K562 (cell line): Measurements from ENCODE around the gene ZGLP1. TPM values are rescaled to one million over a fixed set of nuclear protein-coding genes. Genes with fewer than 3 reads are reported as not detected.

Source experiments
- HNRNPK ChIP-seq: fragments of 200-400 bp; formaldehyde crosslinking; IDR thresholded peaks from one replicate; pipeline ENCODE4 v1.6.1; 2018; ENCODE audit warnings: mild to moderate bottlenecking, low read depth, low read length; ENCODE audit not compliant: poor library complexity, severe bottlenecking
- KAT2B ChIP-seq: IDR thresholded peaks from one replicate; pipeline ENCODE4 v1.6.1; 2012; ENCODE audit warnings: low read depth, mild to moderate bottlenecking, control low read depth, inconsistent platforms, low read length, moderate library complexity
- MYC ChIP-seq, 2 experiments: fragments of 250-450 bp in 1 of 2; sonication (Bioruptor Pico) in 1 of 2; IDR thresholded peaks; 2 replicates each; pipeline versions ENCODE4 v1.5.1 to v1.6.1; 2012 to 2021; ENCODE audit warnings: low read depth in 2 of 2, borderline replicate concordance in 1 of 2, improper control_type of control experiment in 1 of 2, low read length in 1 of 2, mild to moderate bottlenecking in 1 of 2, moderate library complexity in 1 of 2
- SNIP1 ChIP-seq: fragments of 450-650 bp; IDR thresholded peaks from 2 replicates; pipeline ENCODE4 v1.7.1; 2017; ENCODE audit warnings: low read depth, mild to moderate bottlenecking
- ZNF24 ChIP-seq: fragments of 450-650 bp; IDR thresholded peaks from 2 replicates; pipeline ENCODE4 v1.6.1; 2016
- polyA plus RNA-seq, 8 experiments: library from polyadenylated mRNA; depleted of rRNA in 4 of 8; stranded (reverse) in 5 of 8; unstranded in 3 of 8; fragments of >200 nt; fragmentation: Nextera tagmentation in 2 of 8; fragmentation: Illumina TruSeq in 1 of 8; extraction: Ambion mirVana in 2 of 8; extraction: Trizol in 1 of 8; gene quantifications; 2 replicates each; pipeline versions ENCODE4 v1.2.1 to v1.2.3, GENCODE V29; 2011 to 2014; ENCODE audit warnings: inconsistent platforms in 1 of 8, missing spikeins in 1 of 8
- total RNA-seq, 7 experiments: library from RNA; depleted of rRNA in 6 of 7; stranded (reverse); fragments of >200 nt in 6 of 7; fragmentation: Illumina TruSeq in 2 of 7; extraction: Trizol in 2 of 7; gene quantifications; 2 replicates each; pipeline versions ENCODE4 v1.2.1 to v1.2.3, GENCODE V29; 2011 to 2021; ENCODE audit warnings: low replicate concordance in 1 of 7
- TF ChIP-seq, protein P1 (sequence below), 2 experiments: IDR thresholded peaks in 1 of 2; conservative IDR thresholded peaks in 1 of 2; 2 replicates each; pipeline ENCODE4 v1.6.1; 2016; ENCODE audit warnings: low read depth in 2 of 2, mild to moderate bottlenecking in 1 of 2, missing compliant biosample characterization in 1 of 2, missing genetic modification characterization in 1 of 2, moderate library complexity in 1 of 2
- TF ChIP-seq, protein P2 (sequence below): fragments of 450-650 bp; IDR thresholded peaks from 2 replicates; pipeline ENCODE4 v1.7.1; 2018; ENCODE audit warnings: mild to moderate bottlenecking, low read depth; ENCODE audit not compliant: partially characterized antibody
- TF ChIP-seq, protein P3 (sequence below): fragments of 250-450 bp; sonication (Bioruptor Pico); IDR thresholded peaks from 2 replicates; pipeline ENCODE4 v1.5.0; 2021
- TF ChIP-seq, protein P4 (sequence below): fragments of 200-800 bp; sonication (Bioruptor generic); IDR thresholded peaks from 2 replicates; pipeline ENCODE4 v1.6.1; 2017; ENCODE audit warnings: missing genetic modification characterization, missing compliant biosample characterization
- TF ChIP-seq, protein P5 (sequence below), 2 experiments: fragments of 450-650 bp in 1 of 2; sonication (generic) in 1 of 2; formaldehyde crosslinking in 1 of 2; IDR thresholded peaks in 1 of 2; conservative IDR thresholded peaks in 1 of 2; 2 replicates each; pipeline versions ENCODE4 v1.6.1 to v1.8.1; 2016 to 2023; ENCODE audit warnings: mild to moderate bottlenecking in 2 of 2, moderate library complexity in 2 of 2, inconsistent platforms in 1 of 2, missing genetic modification reagents in 1 of 2

ZGLP1 gene
- total and polyA plus RNA-seq, 9 of the 15 experiments (the other 6 are each of a cell fraction or from before 2014, with no cell fraction given), result 0.24 to 4.5 (median 2.2) TPM

DNA sequence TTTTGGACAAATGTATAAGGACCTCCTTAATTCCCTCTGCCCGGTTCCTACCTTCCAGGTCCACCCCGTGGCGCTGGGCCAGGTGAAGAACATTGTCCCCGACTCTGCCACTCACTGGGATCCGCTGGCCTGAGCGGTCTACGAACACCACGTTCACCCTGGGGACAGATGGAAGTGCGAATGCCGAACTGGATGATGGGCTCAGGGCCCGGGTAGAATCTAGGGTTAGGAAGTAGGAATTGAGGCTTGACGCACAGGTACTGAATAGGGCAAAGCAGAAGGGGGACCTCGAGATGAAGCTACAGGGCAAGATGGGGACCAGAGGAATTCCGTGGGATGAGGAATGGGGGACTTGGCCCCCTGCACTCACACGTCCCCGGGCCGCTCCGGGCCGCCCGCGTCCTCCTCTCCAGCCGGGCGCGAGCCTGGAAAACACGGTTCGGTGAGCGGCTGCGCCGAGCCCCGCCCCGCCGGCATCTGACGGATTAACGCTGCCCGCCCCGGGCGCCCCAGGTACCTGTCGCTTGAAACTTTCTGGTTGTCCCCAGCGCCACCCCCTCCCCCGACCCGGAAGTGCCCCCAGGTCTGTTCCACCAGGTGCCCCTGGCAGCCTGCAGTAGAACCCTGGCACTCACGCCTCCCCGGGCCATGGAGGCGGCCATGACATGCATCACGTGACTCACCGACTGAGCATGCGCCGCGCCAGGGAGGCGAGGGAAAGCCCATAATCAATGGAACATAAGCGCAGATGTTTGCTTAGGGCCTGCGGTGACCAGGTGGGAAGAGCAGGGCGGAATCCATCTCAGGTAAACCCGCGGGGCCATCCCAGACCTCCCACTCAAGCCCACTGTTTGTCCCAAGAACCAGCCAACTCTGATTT lies 6.0 kb upstream of the ZGLP1 start, which contains the start of gene FDX2 (continued):
- TF ChIP-seq, protein P1, sequence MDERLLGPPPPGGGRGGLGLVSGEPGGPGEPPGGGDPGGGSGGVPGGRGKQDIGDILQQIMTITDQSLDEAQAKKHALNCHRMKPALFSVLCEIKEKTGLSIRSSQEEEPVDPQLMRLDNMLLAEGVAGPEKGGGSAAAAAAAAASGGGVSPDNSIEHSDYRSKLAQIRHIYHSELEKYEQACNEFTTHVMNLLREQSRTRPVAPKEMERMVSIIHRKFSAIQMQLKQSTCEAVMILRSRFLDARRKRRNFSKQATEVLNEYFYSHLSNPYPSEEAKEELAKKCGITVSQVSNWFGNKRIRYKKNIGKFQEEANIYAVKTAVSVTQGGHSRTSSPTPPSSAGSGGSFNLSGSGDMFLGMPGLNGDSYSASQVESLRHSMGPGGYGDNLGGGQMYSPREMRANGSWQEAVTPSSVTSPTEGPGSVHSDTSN (CRISPR knock-in tag; IDR thresholded peaks at IDR 0.05; ENCODE audit: low read depth), result no peak
- TF ChIP-seq, protein P1 (tag; conservative IDR thresholded peaks at IDR 0.05; ENCODE audit: low read depth), result no peak
- TF ChIP-seq KAT2B (no peak), HNRNPK (no peak), ZNF24 (no peak), SNIP1 (no peak), MYC (IDR thresholded peaks at IDR 0.05; ENCODE audit: low read depth, low read length) (peak; percentile 57; the same call in 1 of the 2 replicates), MYC (CRISPR knock-in tag; IDR thresholded peaks at IDR 0.05; ENCODE audit: borderline replicate concordance, low read depth) (peak; percentile 77; the same call in 1 of the 2 replicates)
- TF ChIP-seq, protein P2, sequence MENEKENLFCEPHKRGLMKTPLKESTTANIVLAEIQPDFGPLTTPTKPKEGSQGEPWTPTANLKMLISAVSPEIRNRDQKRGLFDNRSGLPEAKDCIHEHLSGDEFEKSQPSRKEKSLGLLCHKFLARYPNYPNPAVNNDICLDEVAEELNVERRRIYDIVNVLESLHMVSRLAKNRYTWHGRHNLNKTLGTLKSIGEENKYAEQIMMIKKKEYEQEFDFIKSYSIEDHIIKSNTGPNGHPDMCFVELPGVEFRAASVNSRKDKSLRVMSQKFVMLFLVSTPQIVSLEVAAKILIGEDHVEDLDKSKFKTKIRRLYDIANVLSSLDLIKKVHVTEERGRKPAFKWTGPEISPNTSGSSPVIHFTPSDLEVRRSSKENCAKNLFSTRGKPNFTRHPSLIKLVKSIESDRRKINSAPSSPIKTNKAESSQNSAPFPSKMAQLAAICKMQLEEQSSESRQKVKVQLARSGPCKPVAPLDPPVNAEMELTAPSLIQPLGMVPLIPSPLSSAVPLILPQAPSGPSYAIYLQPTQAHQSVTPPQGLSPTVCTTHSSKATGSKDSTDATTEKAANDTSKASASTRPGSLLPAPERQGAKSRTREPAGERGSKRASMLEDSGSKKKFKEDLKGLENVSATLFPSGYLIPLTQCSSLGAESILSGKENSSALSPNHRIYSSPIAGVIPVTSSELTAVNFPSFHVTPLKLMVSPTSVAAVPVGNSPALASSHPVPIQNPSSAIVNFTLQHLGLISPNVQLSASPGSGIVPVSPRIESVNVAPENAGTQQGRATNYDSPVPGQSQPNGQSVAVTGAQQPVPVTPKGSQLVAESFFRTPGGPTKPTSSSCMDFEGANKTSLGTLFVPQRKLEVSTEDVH, result peak; percentile 43
- TF ChIP-seq, protein P3, sequence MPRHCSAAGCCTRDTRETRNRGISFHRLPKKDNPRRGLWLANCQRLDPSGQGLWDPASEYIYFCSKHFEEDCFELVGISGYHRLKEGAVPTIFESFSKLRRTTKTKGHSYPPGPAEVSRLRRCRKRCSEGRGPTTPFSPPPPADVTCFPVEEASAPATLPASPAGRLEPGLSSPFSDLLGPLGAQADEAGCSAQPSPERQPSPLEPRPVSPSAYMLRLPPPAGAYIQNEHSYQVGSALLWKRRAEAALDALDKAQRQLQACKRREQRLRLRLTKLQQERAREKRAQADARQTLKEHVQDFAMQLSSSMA (CRISPR knock-in tag), result 0 out of 2 replicates have a peak, but pooled peaks have one; percentile 28
- TF ChIP-seq, protein P4, sequence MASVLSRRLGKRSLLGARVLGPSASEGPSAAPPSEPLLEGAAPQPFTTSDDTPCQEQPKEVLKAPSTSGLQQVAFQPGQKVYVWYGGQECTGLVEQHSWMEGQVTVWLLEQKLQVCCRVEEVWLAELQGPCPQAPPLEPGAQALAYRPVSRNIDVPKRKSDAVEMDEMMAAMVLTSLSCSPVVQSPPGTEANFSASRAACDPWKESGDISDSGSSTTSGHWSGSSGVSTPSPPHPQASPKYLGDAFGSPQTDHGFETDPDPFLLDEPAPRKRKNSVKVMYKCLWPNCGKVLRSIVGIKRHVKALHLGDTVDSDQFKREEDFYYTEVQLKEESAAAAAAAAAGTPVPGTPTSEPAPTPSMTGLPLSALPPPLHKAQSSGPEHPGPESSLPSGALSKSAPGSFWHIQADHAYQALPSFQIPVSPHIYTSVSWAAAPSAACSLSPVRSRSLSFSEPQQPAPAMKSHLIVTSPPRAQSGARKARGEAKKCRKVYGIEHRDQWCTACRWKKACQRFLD (CRISPR knock-in tag), result peak; percentile 71; the same call in 1 of the 2 replicates
- TF ChIP-seq, protein P5, sequence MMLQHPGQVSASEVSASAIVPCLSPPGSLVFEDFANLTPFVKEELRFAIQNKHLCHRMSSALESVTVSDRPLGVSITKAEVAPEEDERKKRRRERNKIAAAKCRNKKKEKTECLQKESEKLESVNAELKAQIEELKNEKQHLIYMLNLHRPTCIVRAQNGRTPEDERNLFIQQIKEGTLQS (IDR thresholded peaks at IDR 0.05), result peak; percentile 66
- TF ChIP-seq, protein P5 (CRISPR knock-in tag; conservative IDR thresholded peaks at IDR 0.05), result no peak
